RWPE2 (cell line): ENCODE measurements around the gene HOXA10.

Experiments
- ATAC-seq: fragments of 200-7000 bp; cut with Tn5 transposase; 3 replicates; pipeline ENCODE4 v1.9.1; 2021; ENCODE audit warnings: low read depth
- DNase-seq: peaks from one replicate; pipeline ENCODE4 v3.0.0-alpha.2; 2020; ENCODE audit warnings: low spot score
- H3K27ac ChIP-seq: fragments of 450-650 bp; 2 replicates; pipeline ENCODE4 v1.5.1; 2017; ENCODE audit warnings: mild to moderate bottlenecking; ENCODE audit not compliant: poor library complexity, severe bottlenecking
- H3K27me3 ChIP-seq: fragments of 250-450 bp; sonication (Bioruptor Pico); 2 replicates; pipeline ENCODE4 v1.5.1; 2021; ENCODE audit warnings: mild to moderate bottlenecking, moderate library complexity; ENCODE audit not compliant: insufficient read depth, poor library complexity, severe bottlenecking
- H3K36me3 ChIP-seq: fragments of 250-450 bp; sonication (Bioruptor Pico); 2 replicates; pipeline ENCODE4 v1.5.1; 2020; ENCODE audit warnings: low read depth, mild to moderate bottlenecking, moderate library complexity
- H3K4me1 ChIP-seq: fragments of 250-450 bp; sonication (Bioruptor Pico); 2 replicates; pipeline ENCODE4 v1.5.1; 2021; ENCODE audit warnings: mild to moderate bottlenecking, moderate library complexity; ENCODE audit not compliant: insufficient read depth, poor library complexity, severe bottlenecking
- H3K4me3 ChIP-seq: fragments of 250-450 bp; sonication (Bioruptor Pico); 2 replicates; pipeline ENCODE4 v1.5.1; 2021; ENCODE audit warnings: mild to moderate bottlenecking, moderate library complexity; ENCODE audit not compliant: severe bottlenecking
- H3K9me3 ChIP-seq: fragments of 250-450 bp; sonication (Bioruptor Pico); 2 replicates; pipeline ENCODE4 v1.5.1; 2021; ENCODE audit warnings: mild to moderate bottlenecking, moderate library complexity; ENCODE audit not compliant: severe bottlenecking
- CTCF ChIP-seq: fragments of 450-650 bp; IDR thresholded peaks from one replicate; pipeline ENCODE4 v1.5.1; 2017; ENCODE audit warnings: mild to moderate bottlenecking, moderate library complexity; ENCODE audit not compliant: poor library complexity, severe bottlenecking

HOXA10 gene

GRCh38 chr7:27143023-27143949 lies 30.8 kb downstream of the HOXA10 start, which contains the start of gene HOXA5:
TSS of gene HOXA5 (minus strand) at chr7:27143681. CDS start at chr7:27143607, 74 bp downstream.
- H3K27me3 ChIP-seq, result no peaks in the 10 kb centered on the region
- TF ChIP-seq CTCF, result peak; percentile 97
- H3K9me3 ChIP-seq, result no peaks in the 10 kb centered on the region
- ATAC-seq (peak; percentile 38), DNase-seq (no peak)
- peak within 1 kb of the TSS; percentile 64 for H3K4me3 ChIP-seq
- H3K36me3 ChIP-seq, result peaks cover 3% of the 10 kb centered on the region; the same call in 1 of the 2 replicates
- peak within 1 kb of the TSS; percentile 85 for H3K27ac ChIP-seq
- peaks cover 9% of the 10 kb centered on the region for H3K4me1 ChIP-seq

- peaks cover 3% of the 10 kb centered on the region; the same call in 1 of the 2 replicates for H3K36me3 ChIP-seq
- no peak for DNase-seq
- no peaks in the 10 kb centered on the region for H3K9me3 ChIP-seq
- H3K27me3 ChIP-seq, result no peaks in the 10 kb centered on the region
- H3K4me3 ChIP-seq, result peak overlapping the region; percentile 64
- peak overlapping the region; percentile 85 for H3K27ac ChIP-seq
- TF ChIP-seq CTCF, result no peak
- peak; percentile 6 for ATAC-seq
- H3K4me1 ChIP-seq, result peaks cover 9% of the 10 kb centered on the region
These were observed 31.5 kb downstream of the HOXA10 start for GRCh38 chr7:27142580-27143022.

- Histone ChIP-seq H3K27ac (peak overlapping the region; percentile 85), H3K4me3 (peak overlapping the region; percentile 64), H3K4me1 (peaks cover 5% of the 10 kb centered on the region), H3K9me3 (no peaks in the 10 kb centered on the region), H3K27me3 (no peaks in the 10 kb centered on the region), H3K36me3 (peaks cover 3% of the 10 kb centered on the region; the same call in 1 of the 2 replicates)
- TF ChIP-seq CTCF, result peak; percentile 12
- DNase-seq (no peak), ATAC-seq (no peak)
These were observed 32.1 kb downstream of the HOXA10 start for GRCh38 chr7:27141923-27142579.

- Histone ChIP-seq H3K4me1 (peaks cover under 1% of the 10 kb centered on the region), H3K27ac (peak overlapping the region; percentile 85), H3K36me3 (peaks cover 3% of the 10 kb centered on the region; the same call in 1 of the 2 replicates), H3K4me3 (peak overlapping the region; percentile 64), H3K9me3 (no peaks in the 10 kb centered on the region), H3K27me3 (no peaks in the 10 kb centered on the region)
- ATAC-seq (no peak), DNase-seq (no peak)
- TF ChIP-seq CTCF, result no peak
These were observed 32.8 kb downstream of the HOXA10 start for GRCh38 chr7:27141137-27141922.
